ENCODE measurements around the gene TBK1. TPM values are rescaled to one million over a fixed set of nuclear protein-coding genes. Genes with fewer than 3 reads are reported as not detected.

TBK1 gene
- total RNA-seq, 1 experiment from 2014 or later = 43.8 TPM

DNA sequence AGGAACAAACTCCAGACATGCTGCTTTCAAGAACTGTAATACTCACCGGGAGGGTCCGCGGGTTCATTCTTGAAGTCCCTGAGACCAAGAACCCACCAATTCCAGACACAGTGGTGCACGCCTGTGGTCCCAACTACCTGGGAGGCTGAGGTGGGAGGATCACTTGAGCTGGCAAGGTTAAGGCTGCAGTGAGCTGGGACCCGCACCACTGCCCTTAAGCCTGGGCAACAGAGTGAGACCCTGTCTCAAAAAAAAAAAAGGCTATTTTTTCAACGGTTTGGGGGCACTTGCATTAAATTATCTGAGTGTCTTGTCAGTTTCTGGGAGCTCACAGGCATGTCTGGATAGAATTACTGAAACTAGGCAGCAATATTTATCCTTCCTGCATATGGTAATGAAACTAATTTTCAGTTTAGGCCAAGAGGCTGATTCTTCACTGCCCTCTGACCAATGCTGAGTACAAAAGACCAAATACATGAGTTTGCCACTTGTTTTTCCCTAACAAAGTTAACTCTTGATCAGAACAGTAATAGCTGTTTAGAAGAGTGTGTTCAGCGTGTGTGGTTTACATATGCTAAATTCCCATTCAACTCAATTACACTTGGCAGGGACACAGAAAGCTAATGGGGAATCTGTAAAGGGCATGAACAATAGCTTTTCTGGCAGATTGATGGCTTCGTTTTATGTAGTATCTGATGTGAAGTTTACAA is 92.6 kb downstream of the TBK1 start:
- no peak for DNase-seq (ENCODE audit: low spot score)

- no peak for DNase-seq (ENCODE audit: low spot score)
Measured at GRCh38 chr12:64545081-64545382, 93.1 kb downstream of the TBK1 start.

GRCh38 chr12:64549108-64549507 is 97.2 kb downstream of the TBK1 start:
- no peak for DNase-seq (ENCODE audit: low spot score)

- DNase-seq (ENCODE audit: low spot score) = no peak
Measured at GRCh38 chr12:64550755-64551154, 98.8 kb downstream of the TBK1 start.

DNA sequence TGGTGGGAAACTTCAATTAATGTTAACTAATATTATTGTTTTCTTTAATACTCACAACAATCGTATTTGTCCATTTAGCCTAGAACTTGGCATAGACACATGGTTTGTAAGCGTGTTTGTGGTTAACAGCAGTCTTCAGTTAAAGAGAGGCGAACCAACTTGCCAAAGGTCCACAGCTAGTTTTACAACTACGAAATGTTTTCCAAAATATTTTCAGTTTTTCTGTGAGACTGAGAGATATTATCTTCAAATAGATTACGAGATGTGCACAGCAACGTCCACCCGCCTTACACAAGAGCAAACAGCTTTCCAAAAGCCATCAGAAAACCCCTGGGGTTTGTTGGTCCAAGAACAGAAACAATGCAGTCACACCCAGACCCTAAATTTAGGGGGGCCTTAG is 99.8 kb downstream of the TBK1 start:
- DNase-seq (ENCODE audit: low spot score) = no peak

Other genes with a start within 250 kb of the TBK1 start
- 5.9 and 7.8 TPM in 2 replicates for gene KICS2, start 229.8 kb upstream of the TBK1 start, total RNA-seq (2014; rRNA removed; shearing (Covaris generic))
- 0.41 TPM in 1 of 2 replicates, not detected in the other for gene C12orf56, start 61.4 kb upstream of the TBK1 start, total RNA-seq (2014; rRNA removed; shearing (Covaris generic))
- 81.7 and 97.4 TPM in 2 replicates for gene XPOT, start 47.7 kb upstream of the TBK1 start, total RNA-seq (2014; rRNA removed; shearing (Covaris generic))
- 21.4 and 23.0 TPM in 2 replicates for gene RASSF3, start 158.4 kb downstream of the TBK1 start, total RNA-seq (2014; rRNA removed; shearing (Covaris generic))

Measured in A172 (cell line).